NCI-H2171 treated with DMSO at 0.1 percent for 48 hours (cell line): ENCODE measurements around the gene MAP1A.

Experiments used
- DNase-seq: peaks from one replicate; lab custom pipeline; 2025; lab: John Stamatoyannopoulos, UW

MAP1A gene

GRCh38 chr15:43517354-43518196 lies at the start of gene MAP1A:
TSS of gene MAP1A (plus strand) at chr15:43517608. CDS start at chr15:43521474, 3,866 bp downstream.
- peak; percentile 92 for DNase-seq

DNA sequence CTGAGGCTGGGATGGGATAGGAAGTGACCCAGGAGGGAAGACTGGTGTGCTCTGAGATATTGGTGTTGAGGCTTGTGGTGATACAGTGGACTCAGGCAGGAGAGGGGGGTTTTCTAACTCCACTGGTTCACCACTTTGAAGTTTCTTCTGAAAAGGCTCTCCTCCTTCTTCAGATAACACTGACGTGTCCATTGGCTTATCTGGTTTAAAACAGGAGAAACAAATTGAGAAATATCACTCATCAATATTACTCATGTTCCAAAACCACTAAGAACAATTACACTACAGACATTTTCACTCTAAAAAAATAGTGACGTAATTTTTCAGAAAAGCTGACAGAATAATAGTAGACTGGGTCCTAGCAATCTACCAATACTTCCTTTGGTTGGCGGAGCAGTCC lies 47.5 kb upstream of the MAP1A start:
- DNase-seq, result no peak

- DNase-seq, result no peak
These were observed 45.4 kb upstream of the MAP1A start for GRCh38 chr15:43471975-43472374.

- no peak for DNase-seq
These were observed 43.5 kb upstream of the MAP1A start for GRCh38 chr15:43473885-43474284.

- DNase-seq, result peak; percentile 19
These were observed 33.9 kb upstream of the MAP1A start for GRCh38 chr15:43483297-43484128.

DNA sequence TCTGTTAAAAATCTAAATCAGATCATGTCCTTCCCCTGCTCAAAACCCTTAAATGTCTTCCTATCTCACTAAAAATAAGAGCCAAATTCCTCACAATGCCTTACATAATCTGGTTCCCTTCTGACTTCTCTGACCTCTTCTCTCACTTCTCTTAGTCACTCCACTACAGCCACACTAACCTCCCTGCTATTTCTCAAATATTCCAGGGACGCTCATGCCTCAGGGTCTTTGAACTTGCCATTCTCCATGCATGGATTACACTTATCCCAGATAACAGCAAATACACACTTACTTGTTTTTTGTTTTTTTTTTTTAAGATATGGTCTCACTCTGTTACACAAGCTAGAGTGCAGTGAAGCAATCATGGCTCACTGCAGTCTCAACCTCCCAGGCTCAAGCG lies 33.0 kb upstream of the MAP1A start:
- no peak for DNase-seq

GRCh38 chr15:43487271-43487895 lies 30.0 kb upstream of the MAP1A start:
- no peak for DNase-seq

GRCh38 chr15:43488790-43489189 lies 28.6 kb upstream of the MAP1A start:
- DNase-seq, result no peak

DNA sequence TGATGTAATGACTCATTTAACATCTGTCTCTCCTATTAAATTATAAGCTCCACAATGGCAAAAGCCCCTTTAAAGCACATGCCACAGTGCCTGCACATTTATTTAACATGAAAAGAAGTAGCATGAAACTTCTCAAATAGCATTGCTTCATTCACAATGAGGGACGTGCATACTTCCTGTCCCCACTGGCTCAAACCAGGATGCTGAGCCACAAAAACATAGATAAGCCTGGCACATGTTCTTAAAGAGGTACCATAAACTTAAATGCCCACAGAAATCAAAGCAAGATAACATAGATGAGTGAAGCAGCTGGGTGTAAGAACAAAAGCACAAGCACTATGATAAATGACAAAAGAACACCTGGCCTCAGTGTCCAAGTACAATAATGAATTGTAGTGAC lies 28.2 kb upstream of the MAP1A start:
- no peak for DNase-seq

DNA sequence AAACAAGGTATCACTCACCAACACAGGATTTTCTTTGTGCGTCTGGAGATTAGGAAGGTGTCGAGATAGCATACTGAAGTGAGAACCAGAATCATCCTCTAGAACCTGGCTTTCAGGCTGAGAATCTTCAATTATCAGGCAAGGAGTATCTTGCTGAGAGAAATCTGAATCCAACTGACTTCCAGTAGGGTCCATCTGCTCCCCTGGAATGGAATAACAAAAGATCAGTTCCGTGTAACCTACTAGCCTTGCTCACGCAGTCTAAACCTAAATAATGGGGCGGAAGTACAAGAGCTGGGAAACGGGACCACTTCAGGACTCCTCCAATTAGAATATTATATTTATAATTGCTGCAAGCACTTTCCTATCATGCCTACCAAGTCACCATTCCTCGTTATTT lies 25.1 kb upstream of the MAP1A start:
- peak; percentile 55 for DNase-seq

- DNase-seq, result peak; percentile 95
These were observed 24.5 kb upstream of the MAP1A start, which contains the start of gene TP53BP1 for GRCh38 chr15:43492673-43493601. TSS of gene TP53BP1 (minus strand) at chr15:43493156. CDS start at chr15:43493043, 113 bp downstream.

- peak; percentile 36 for DNase-seq
These were observed 23.5 kb upstream of the MAP1A start for GRCh38 chr15:43493703-43494472.

- no peak for DNase-seq
These were observed 18.4 kb upstream of the MAP1A start for GRCh38 chr15:43498990-43499389.

DNA sequence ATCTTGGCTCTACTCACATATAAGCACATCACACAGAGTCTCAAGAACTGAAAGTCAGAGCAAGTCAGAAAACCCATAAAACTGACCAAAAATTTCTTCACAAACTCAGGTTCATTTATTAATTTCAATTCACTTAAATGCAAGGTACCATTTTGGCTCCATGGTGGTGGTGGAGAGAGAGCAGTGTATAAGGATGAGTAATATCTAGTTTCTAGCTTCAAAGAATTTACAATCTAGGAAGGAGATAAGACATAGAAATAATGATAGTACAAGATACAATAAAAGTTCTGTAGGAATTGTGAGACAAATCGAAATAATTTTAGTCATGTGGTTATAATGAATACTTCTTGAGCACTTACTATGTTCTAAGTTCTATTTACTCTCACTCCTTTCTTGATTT lies 17.8 kb upstream of the MAP1A start:
- DNase-seq, result no peak

GRCh38 chr15:43505738-43506137 lies 11.7 kb upstream of the MAP1A start:
- peak; percentile 3 for DNase-seq

DNA sequence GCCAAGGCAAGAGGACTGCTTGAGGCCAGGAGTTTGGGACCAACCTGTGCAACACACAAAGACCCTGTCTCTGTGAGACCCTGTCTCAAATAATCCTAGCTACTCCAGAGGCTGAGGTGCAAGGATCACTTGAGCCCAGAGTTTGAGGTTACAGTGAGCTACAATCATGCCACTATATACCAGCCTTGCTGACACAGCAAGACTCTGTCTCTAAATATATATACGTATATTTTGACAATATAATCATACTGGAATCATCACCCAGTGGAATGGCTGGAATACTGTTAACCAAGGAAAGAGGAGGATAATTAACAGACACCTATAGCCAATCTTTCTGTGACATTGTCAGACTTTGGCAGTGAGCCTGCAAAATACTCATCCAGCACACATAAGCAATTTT lies 9.0 kb upstream of the MAP1A start:
- DNase-seq, result no peak

DNA sequence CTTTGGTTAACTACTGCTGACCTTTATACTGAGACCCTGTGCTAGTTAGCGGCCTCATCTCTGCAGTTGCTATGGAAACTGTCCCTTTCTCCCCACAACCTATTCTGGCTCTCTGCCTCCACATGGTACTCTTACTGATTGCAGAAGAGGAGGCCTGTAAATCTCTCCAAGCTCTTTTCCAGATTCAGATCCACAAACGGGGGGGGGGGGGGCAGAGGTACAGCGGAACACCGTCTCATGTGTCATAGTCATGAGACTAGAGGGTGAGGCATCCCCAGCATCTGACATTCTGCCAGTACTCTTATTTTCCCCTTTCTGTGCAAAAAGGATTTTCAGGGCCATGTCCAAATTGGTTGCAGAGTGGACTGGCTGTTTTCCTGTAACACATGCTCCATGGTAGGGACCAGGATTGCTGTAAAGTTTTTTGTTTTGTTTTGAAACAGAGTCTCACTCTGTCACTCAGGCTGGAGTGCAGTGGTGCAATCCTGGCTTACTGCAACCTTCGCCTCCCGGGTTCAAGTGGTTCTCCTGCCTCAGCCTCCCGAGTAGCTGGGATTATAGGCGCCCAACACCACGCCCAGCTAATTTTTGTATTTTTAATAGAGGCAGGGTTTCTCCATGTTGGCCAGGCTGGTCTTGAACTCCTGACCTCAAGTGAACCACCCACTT lies 8.3 kb upstream of the MAP1A start:
- peak; percentile 26 for DNase-seq

GRCh38 chr15:43509660-43510199 lies 7.7 kb upstream of the MAP1A start:
- peak; percentile 23 for DNase-seq

DNA sequence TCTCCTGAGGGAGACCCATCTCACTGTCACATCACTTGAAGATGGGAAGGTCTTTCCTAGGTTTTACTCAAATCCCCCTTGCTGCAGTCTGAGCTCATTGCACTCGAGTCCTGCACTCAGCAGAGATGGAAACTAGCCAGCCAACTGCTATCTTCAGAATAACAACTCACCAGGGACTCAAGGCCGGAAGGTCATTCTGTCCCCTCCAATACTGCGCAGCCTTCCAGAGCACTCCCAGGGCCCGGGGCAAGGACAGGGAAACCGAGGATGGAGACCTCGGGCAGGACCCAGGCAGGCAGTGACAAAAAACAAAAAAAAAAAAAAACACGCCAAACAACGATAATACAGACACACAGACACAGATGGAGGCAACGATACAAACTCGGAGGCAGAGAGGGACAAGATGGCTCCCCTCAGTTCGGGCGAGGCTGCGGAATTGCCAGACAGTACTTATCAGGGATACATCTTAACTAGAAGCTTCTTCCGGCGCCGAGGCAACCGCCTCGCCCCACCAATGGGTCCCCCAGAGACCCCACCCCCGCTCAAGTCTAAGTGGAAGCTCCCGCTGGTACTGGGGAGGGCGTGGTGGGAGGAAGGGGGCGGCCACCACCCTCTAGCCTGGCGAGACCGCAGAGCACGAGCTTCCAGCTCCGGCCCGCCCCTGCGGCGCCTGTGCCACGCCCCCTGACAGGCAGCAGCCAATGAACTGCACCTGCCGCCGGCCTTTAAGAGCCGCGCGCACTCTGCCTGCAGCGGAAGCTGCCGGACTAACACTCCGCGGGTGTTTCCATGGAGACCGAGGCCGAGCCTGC lies 7.0 kb upstream of the MAP1A start:
- DNase-seq, result peak; percentile 98
